Activated naive CD4-positive, alpha-beta T cell treated with anti-CD3 and anti-CD28 coated beads, Interleukin-2, amount 50 U/mL, for 72 hours (primary cell): ENCODE measurements around the gene TBL1XR1. TPM values are rescaled to one million over a fixed set of nuclear protein-coding genes. Genes with fewer than 3 reads are reported as not detected.

Experiments used
- ATAC-seq, 2 donors: fragments of 150-1000 bp; cut with Tn5 transposase; 2 replicates each; pipeline ENCODE4 v1.10.0; 2021; ENCODE audit warnings: mild to moderate bottlenecking in 2 of 2, moderate library complexity in 2 of 2
- DNase-seq, 2 donors: peaks; one replicate each; pipeline ENCODE4 v3.0.0; 2021 to 2022; ENCODE audit warnings: low spot score in 2 of 2
- H3K27ac Mint-ChIP-seq, 2 donors: one replicate each; pipeline ENCODE4 v1.8.0; 2022; ENCODE audit warnings: mild to moderate bottlenecking in 2 of 2, mixed read lengths in 2 of 2
- H3K36me3 Mint-ChIP-seq, 2 donors: one replicate each; pipeline ENCODE4 v1.8.0; 2022; ENCODE audit warnings: mixed read lengths in 2 of 2
- H3K9me3 Mint-ChIP-seq, 2 donors: one replicate each; pipeline ENCODE4 v1.8.0; 2022; ENCODE audit warnings: mixed read lengths in 2 of 2
- total RNA-seq, 2 donors: library from RNA; stranded (reverse); gene quantifications; one replicate each; pipeline ENCODE4 v1.2.3, GENCODE V29; 2022

TBL1XR1 gene
- total RNA-seq, result 100 to 1,000 TPM; 130 to 184 TPM

DNA sequence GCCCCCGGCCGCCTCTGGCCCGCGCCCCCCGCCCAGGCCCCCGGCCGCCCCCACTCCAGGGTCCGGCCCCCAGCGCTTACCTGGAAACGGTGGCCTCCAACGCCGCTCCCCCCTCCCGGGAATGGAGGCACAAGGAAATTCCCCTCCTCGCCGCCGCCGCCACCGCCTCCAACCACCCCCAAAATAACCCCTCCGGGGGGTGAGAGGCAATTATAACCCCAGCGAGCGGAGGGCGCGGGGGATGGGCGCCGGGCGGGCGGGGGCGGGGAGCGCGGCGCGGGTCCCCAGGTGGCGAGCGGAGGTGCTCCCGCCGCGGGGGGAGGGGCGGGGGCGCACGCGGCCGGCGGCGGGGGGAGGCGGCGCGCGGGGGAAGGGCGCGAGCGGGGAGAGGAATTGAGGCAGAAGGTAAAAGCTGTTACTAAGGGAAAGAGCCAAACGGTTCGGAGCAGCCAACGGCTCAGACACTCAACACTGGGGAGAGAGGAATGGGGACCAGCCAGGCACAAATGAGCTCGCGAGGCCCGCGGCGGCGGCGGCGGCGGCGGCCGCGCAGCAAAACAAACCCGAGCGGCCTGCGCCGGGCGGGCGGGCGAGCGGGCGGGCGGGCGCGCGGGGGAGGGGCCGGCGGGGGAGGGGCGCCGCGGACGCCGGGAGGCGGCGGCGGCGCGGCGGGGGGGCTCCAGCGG is at the start of gene TBL1XR1:
TSS of gene TBL1XR1 (minus strand) at position 442 of the 686 bp plus-strand sequence. CDS start 132,505 bp downstream, outside the sequence.
- Mint-ChIP-seq H3K36me3 (peaks cover 30 to 41% of the 10 kb centered on the region in 2 donors), H3K9me3 (no peaks in the 10 kb centered on the region), H3K27ac (peak within 1 kb of the TSS; percentile 98 to 99)
- peak; percentile 78 to 83 for DNase-seq
- ATAC-seq, result peak; percentile 57 to 62

DNA sequence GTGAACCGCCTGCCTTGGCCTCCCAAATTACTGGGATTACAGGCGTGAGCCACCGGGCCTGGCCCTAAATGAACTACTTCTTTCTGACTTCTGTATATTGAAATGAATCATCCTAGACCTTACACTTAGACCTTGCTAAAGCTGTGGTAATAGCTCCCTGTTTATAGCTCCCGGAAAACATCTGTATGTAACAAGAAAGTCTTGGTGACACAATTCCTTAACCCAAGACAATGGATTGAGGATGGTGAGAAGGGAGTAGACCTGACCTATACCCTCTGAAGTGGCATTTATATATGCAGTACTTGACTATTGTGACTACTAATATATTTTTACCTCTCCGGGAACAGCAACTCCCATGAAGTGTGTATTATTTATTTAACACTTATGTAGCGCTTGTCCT is 48.0 kb upstream of the TBL1XR1 start:
- no peak overlapping the region for H3K27ac Mint-ChIP-seq
- ATAC-seq, result no peak

DNA sequence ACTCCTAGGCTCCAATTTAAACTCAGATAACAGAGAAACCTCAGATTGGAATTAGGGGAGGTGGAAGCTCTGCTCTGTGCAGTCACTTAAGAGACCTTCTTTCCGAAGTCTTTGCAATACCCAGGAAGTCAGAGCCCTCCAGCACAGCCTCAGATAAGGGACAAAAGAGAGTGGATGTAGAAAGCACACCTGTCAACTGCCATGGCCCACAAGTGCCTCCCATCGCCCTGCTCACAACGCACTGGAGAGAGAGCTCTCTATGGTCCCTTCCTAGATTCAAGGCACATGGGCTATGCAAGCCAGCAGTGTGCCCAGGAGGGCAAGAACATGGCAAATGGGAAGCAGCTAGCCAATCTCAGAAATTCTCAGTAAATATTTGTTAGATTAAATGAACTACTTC is 47.3 kb upstream of the TBL1XR1 start:
- Mint-ChIP-seq H3K36me3 (peaks cover 0 to 16% of the 10 kb centered on the region in 2 donors), H3K9me3 (peaks cover 4 to 11% of the 10 kb centered on the region in 2 donors), H3K27ac (no peak overlapping the region)
- no peak for DNase-seq
- ATAC-seq, result no peak

More for the DNA sequence above, 48.0 kb upstream of the TBL1XR1 start:
- Mint-ChIP-seq H3K9me3 (peaks cover 4 to 11% of the 10 kb centered on the region in 2 donors), H3K36me3 (peaks cover 0 to 16% of the 10 kb centered on the region in 2 donors)
- DNase-seq, result no peak

DNA sequence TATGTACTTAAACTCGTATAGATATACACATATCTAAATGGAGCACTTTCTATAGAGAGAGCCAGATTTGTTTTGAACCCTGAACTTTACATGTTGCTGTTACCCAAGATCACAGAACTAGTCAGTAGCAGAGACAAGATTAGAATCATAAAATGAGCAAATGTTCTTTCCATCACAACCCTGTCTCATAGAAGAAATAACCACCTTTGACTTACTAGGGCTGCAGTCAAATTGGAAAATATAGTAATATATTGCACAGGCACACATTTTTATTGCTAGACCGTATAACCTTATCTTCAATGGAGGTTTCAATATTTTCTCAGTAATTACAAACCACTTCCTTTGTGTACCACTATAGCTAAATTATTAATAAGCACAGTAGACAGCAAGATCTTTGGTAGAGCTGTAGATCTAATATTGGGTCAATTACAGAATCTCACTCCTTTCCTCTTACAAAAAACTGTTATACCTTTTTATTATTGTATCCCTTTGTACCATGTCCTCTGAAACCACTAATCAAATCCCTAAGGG is 41.5 kb upstream of the TBL1XR1 start:
- DNase-seq, result no peak
- no peak overlapping the region for H3K27ac Mint-ChIP-seq
- H3K9me3 Mint-ChIP-seq, result peaks cover 0 to 5% of the 10 kb centered on the region in 2 donors
- no peak for ATAC-seq
- peaks cover 0 to 12% of the 10 kb centered on the region in 2 donors for H3K36me3 Mint-ChIP-seq

DNA sequence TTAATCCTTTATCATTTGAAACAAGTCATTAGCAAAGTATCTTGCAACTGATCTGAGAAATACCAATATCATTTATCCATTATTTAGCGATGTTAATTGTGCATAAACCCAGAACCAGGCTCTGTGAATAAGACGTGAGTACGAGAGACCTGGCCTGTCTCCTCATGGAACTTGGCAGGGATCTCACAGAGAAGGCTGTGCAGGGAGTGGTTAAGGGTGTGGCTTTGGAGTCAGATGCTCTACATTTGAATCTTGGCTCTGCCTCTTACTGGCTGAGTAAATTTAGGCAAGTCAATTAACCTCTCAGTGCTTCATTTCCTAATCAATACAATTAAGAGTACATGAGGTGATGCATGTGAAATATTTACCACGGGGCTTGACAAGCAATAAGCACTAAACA is 39.9 kb upstream of the TBL1XR1 start:
- H3K9me3 Mint-ChIP-seq, result peaks cover 0 to 5% of the 10 kb centered on the region in 2 donors
- ATAC-seq (no peak), DNase-seq (no peak)
- H3K27ac Mint-ChIP-seq, result peak overlapping the region in 1 of 2 donors; percentile 22
- H3K36me3 Mint-ChIP-seq, result peaks cover 0 to 7% of the 10 kb centered on the region in 2 donors

DNA sequence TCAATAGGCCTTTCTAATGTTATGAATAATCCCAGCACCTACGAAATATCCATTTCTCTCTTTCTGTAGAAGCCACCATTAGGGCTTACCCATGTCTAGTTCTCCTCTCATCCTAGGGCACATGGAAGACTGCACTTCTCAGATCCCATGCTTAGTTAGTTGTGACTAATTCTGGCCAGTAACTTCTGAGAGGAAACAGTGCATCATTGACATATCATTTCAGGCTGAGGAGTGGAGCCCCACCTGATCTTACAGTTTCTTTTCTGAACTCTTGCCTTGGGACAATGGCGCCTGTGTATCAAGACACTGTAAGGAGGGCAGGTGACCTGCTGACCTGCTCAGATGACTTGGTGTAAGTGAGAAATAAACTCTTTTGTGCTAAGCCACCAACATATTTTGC is 39.4 kb upstream of the TBL1XR1 start:
- Mint-ChIP-seq H3K36me3 (peaks cover 0 to 7% of the 10 kb centered on the region in 2 donors), H3K9me3 (peaks cover 0 to 5% of the 10 kb centered on the region in 2 donors), H3K27ac (peak overlapping the region in 1 of 2 donors; percentile 66)
- DNase-seq (no peak), ATAC-seq (peak; percentile 80 to 98)

DNA sequence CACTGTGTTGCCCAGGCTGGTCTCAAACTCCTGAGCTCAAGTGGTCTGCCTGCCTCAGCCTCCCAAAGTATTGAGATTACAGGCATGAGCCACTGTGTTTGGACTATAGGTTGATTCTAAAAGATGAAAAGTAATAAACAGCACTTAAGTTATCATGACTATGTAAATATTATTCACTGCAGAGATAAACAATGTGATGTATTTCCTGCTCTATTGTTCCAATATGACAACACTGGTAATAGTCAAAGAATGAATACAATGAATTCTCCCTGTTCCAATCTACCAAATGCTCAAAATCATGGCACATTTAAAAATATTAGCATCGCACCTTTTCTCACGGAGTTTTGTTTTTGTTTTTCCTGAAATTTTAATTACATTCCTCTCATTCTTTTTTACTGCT is 36.8 kb upstream of the TBL1XR1 start:
- peaks cover 0 to 10% of the 10 kb centered on the region in 2 donors for H3K9me3 Mint-ChIP-seq
- ATAC-seq, result no peak
- DNase-seq, result no peak
- peaks cover 0 to 12% of the 10 kb centered on the region in 2 donors for H3K36me3 Mint-ChIP-seq
- H3K27ac Mint-ChIP-seq, result no peak overlapping the region

DNA sequence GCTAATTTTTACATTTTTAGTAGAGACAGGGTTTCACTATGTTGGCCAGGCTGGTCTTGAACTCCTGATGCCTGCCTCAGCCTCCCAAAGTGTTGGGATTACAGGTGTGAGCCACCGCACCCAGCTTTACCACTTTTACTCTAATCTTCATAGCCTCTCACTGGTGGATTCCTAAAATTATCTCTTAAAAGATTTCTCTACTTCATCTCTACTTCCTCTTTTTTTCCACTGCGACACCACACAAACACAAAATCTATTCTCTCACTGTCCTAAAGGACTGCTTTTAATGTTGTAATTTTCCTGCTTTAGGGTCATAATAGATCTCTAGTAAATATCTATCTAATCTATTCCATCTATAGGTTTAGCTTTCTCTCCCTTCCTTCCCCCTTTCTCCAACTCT is 34.0 kb upstream of the TBL1XR1 start:
- ATAC-seq, result no peak
- H3K9me3 Mint-ChIP-seq, result peaks cover 5 to 13% of the 10 kb centered on the region in 2 donors
- H3K36me3 Mint-ChIP-seq, result peaks cover 5 to 14% of the 10 kb centered on the region in 2 donors
- DNase-seq, result no peak
- H3K27ac Mint-ChIP-seq, result no peak overlapping the region

DNA sequence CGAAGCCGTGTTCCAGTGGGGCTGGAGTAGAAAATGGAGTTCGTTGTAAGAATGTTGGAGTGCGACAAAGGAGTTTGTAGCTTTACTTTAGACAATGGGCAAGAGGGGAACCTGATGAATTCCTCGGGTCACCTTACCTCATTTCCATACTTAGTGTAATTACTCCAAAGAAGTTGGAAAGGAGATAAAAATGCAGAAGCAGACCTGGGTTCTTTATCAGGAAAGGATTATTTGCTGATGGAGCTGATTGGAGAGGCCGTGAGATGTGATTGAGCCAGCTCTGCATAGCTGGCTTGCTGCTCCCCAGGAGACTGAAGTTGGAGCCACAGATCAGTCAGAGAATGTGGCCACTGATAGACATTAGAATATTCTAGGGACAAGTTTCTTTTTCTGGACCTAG is 33.4 kb upstream of the TBL1XR1 start:
- Mint-ChIP-seq H3K27ac (no peak overlapping the region), H3K36me3 (peaks cover 5 to 13% of the 10 kb centered on the region in 2 donors), H3K9me3 (peaks cover 5 to 13% of the 10 kb centered on the region in 2 donors)
- DNase-seq (no peak), ATAC-seq (no peak)

DNA sequence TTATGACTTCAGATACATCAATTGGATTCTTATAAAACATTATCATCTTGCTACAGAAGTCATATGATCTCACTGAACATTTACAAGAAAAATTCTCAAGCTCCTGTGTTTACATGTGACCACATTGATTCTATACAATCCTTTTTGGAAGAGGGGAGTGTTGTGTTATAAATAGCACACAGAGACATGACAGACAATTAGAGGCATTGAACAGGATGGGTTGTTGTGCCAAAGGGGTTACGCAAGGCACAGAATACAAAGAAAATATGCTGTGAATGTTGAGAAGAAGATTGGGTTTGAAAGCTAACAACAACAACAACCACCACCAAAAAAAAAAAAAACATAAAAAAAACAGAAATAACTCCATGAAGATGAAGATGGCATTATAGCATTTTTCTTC is 32.5 kb upstream of the TBL1XR1 start:
- no peak for ATAC-seq
- H3K27ac Mint-ChIP-seq, result no peak overlapping the region
- DNase-seq, result no peak
- H3K9me3 Mint-ChIP-seq, result peaks cover 5 to 13% of the 10 kb centered on the region in 2 donors
- peaks cover 5 to 13% of the 10 kb centered on the region in 2 donors for H3K36me3 Mint-ChIP-seq

DNA sequence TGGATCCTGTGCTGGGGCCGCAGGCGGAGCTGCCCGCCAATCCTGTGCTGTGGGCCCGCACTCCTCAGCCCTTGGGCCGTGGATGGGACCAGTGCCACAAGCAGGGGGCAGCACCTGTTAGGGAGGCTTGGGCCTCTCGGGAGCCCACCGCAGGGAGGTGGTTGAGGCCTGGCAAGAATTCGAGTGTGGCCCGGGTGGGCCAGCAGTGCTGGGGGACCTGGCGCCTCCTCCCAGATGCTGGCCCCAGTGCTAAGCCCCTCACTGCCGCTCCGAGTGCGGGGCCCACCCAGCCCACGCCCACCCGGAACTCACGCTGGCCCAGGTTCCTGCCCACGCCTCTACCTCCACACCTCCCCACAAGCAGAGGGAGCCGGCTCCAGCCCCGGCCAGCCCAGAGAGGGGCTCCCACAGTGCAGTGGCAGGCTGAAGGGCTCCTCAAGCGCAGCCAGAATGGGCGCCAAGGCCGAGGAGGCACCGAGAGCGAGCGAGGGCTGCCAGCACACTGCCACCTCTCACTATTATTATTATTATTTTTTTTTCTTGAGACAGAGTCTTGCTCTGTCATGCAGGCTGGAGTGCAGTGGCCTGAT is 31.4 kb upstream of the TBL1XR1 start:
- H3K36me3 Mint-ChIP-seq, result peaks cover 5 to 13% of the 10 kb centered on the region in 2 donors
- no peak for ATAC-seq

DNA sequence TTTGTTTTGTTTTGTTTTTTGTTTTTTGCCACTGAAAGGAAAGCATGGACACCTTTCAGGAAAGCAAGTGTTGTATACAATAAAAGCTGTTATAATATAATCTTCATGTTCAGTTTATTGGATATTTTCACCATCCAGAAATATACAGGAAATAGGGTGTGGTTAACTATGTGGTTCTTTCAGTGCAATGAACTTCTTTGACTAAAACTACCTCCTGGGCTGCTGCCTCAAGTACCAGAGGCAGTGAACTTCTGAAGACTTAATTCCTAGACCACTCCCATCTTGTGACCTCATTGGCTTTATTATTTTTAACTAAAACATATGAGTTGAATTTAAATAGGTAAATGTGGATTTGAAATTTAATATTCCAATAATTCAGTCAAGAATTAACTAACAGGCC is 27.1 kb upstream of the TBL1XR1 start:
- Mint-ChIP-seq H3K36me3 (peaks cover 10 to 16% of the 10 kb centered on the region in 2 donors), H3K9me3 (peaks cover 5 to 10% of the 10 kb centered on the region in 2 donors), H3K27ac (no peak overlapping the region)
- no peak for ATAC-seq
- DNase-seq, result no peak

More for the DNA sequence above, 31.4 kb upstream of the TBL1XR1 start:
- H3K27ac Mint-ChIP-seq, result no peak overlapping the region
- DNase-seq, result no peak
- peaks cover 5 to 13% of the 10 kb centered on the region in 2 donors for H3K9me3 Mint-ChIP-seq

DNA sequence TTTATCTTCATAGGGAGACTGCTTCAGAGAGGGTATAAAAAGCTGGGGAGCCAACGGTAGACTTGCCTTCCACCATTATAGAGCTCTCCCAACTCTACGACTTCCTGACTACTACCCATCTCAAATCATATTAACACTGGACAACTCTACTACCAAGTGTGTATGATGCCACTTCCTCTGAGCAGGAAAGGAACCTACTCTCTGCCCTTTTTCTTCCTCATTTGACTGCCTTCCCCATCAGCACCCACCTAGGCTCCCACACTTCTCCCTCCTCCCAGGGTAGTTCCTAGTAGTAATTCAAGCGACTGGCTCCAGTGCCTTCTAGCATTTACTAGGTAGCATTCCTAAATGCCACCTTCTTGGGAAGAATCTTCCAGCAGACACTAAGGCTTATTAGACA is 24.5 kb upstream of the TBL1XR1 start:
- H3K9me3 Mint-ChIP-seq, result no peaks in the 10 kb centered on the region
- no peak for DNase-seq
- ATAC-seq, result no peak
- H3K27ac Mint-ChIP-seq, result no peak overlapping the region
- H3K36me3 Mint-ChIP-seq, result peaks cover 5 to 12% of the 10 kb centered on the region in 2 donors

DNA sequence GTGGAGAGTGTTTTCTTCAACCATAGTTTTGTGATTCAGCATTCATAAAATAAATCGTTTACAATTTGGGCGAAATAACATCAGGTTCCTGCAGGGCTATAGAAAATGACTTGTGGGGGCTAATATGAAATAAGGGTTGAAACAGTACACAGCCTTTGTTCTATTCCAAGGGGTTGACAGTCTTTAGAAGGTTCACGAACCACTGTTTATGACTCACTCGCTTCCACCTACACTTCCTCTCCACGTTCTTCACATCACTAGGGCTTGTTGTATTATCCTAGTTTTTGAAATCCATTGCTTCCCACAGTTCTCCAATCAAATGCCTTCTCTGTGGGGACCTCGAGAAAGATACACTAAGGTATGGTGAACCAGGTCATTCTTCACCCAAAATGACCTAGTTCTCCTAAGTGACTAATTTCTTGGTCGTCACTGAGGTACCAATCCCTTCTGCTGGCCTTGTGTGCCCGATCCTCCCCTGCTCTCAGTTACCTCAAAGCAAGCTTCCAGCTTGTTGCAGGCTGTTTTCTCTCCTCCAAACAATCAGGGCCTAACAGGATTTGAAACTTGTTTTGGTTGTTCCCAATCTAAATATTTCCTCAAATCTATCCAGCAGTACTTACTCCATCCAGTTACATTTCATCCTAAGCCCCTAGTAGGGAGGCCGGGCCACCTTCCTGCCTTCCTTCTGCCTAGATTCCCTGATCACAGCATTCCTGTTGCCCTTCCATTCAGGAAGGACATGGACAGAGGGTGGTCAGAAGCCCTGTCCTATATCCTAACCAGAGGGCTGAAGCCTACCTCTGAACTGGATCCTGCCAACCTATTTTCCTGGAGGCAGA is 23.1 kb upstream of the TBL1XR1 start:
- no peaks in the 10 kb centered on the region for H3K9me3 Mint-ChIP-seq
- H3K27ac Mint-ChIP-seq, result no peak overlapping the region
- no peak for DNase-seq
- ATAC-seq, result peak; percentile 44 to 50
- H3K36me3 Mint-ChIP-seq, result peaks cover 5 to 12% of the 10 kb centered on the region in 2 donors

DNA sequence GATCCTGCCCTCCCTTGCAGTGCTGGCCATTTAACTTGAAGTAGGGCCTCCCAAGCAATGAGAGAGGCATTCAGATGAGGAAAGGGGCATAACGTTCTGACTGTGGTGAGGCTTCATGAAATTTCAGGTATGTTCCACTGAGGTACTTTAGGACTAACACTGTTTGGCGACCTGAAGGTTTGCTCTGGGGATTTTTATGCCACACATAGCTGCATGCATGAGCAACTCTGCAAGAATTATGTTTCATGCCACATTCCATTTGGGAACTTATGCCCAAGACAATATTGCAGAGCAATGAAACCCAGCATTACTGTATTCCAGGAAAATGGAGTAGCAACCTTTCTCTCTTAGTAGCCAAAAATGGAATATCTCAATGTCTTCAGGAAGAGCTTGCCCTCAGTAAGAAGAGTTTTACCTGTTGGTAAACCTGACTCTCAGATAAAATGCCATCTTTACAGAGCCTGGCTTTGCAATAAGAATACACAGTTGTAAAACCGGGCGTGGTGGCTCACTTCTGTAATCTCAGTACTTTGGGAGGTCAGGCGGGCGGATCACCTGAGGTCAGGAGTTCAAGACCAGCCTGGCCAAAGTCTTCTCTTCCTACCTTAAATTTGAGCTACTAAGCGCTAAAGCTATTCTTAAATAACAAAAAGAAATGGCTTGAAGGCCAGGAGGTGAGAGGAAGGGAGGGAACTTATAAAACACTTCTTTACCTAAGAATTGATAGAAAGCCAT is 16.7 kb upstream of the TBL1XR1 start:
- ATAC-seq (no peak), DNase-seq (no peak)
- H3K9me3 Mint-ChIP-seq, result no peaks in the 10 kb centered on the region
- H3K27ac Mint-ChIP-seq, result no peak overlapping the region
- H3K36me3 Mint-ChIP-seq, result peaks cover 0 to 5% of the 10 kb centered on the region in 2 donors

DNA sequence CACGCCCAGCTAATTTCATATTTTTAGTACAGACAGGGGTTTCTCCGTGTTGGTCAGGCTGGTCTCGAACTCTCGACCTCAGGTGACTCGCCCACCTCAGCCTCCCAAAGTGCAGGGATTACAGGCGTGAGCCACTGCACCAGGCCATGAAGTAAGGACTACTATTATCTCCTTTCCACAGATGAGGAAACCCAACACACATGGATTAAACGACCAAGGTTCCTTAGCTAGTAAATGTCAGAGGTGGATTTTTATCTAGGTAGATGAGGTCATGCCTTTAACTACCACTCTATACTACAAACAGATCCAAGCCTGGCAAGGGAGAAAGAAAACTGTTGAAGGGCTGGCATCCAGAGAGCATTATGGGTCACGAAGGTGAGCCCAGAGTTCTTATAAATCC is 15.5 kb upstream of the TBL1XR1 start:
- H3K36me3 Mint-ChIP-seq, result no peaks in the 10 kb centered on the region
- DNase-seq (no peak), ATAC-seq (no peak)
- no peaks in the 10 kb centered on the region for H3K9me3 Mint-ChIP-seq
- H3K27ac Mint-ChIP-seq, result no peak overlapping the region
